HFFc6 (cell line): ENCODE measurements around the gene A4GALT. TPM values are rescaled to one million over a fixed set of nuclear protein-coding genes. Genes with fewer than 3 reads are reported as not detected.
A peak's percentile ranks its signal among the peaks of the same experiment; 100 is the strongest.

ENCODE experiments used
- DNase-seq: peaks from one replicate; pipeline ENCODE4 v3.0.0-alpha.2; 2018
- H3K27ac Mint-ChIP-seq: 2 replicates; pipeline ENCODE4 v1.8.0; 2020; ENCODE audit warnings: mild to moderate bottlenecking, mixed read lengths
- H3K27me3 Mint-ChIP-seq: 2 replicates; pipeline ENCODE4 v1.8.0; 2021; ENCODE audit warnings: mild to moderate bottlenecking, moderate library complexity, mixed read lengths; ENCODE audit not compliant: insufficient read depth
- H3K36me3 Mint-ChIP-seq: 2 replicates; pipeline ENCODE4 v1.8.0; 2021; ENCODE audit warnings: low read depth, mixed read lengths
- H3K4me1 Mint-ChIP-seq: 2 replicates; pipeline ENCODE4 v1.8.0; 2020; ENCODE audit warnings: low read depth, mixed read lengths
- H3K4me3 Mint-ChIP-seq: 2 replicates; pipeline ENCODE4 v1.8.0; 2020; ENCODE audit warnings: mild to moderate bottlenecking, moderate library complexity, mixed read lengths
- H3K9me3 Mint-ChIP-seq: 2 replicates; pipeline ENCODE4 v1.8.0; 2020; ENCODE audit warnings: mild to moderate bottlenecking, mixed read lengths
- CTCF ChIP-seq: fragments of 200-600 bp; sonication (generic); IDR thresholded peaks from 2 replicates; pipeline ENCODE4 v1.5.0; 2021; ENCODE audit warnings: antibody characterized with exemption, mild to moderate bottlenecking
- total RNA-seq, 6 experiments: library from RNA; stranded (reverse); fragmentation: NEBNext Ultra II Directional; extraction: Animal tissue kit (Norgen Biotek cat#: 25700); gene quantifications; 2 replicates in 1 of 6; 3 replicates in 5 of 6; pipeline ENCODE4 v1.2.3, GENCODE V29; 2021

Gene A4GALT
- total RNA-seq, 6 experiments from 2014 or later: 12.2 to 14.3 (median 13.1) TPM

GRCh38 chr22:42688241-42689211, 32.1 kb downstream of the A4GALT start:
- Mint-ChIP-seq H3K4me3 (peak overlapping the region; percentile 61), H3K27me3 (no peaks in the 10 kb centered on the region), H3K9me3 (no peaks in the 10 kb centered on the region), H3K4me1 (peaks cover 37% of the 10 kb centered on the region), H3K27ac (peak overlapping the region; percentile 78), H3K36me3 (no peaks in the 10 kb centered on the region)
- peak; percentile 86 for DNase-seq
- TF ChIP-seq CTCF: no peak

GRCh38 chr22:42686756-42687491, 33.7 kb downstream of the A4GALT start:
- H3K4me3 Mint-ChIP-seq: no peak overlapping the region
- no peak for TF ChIP-seq CTCF
- no peaks in the 10 kb centered on the region for H3K36me3 Mint-ChIP-seq
- peaks cover 50% of the 10 kb centered on the region for H3K4me1 Mint-ChIP-seq
- no peaks in the 10 kb centered on the region for H3K9me3 Mint-ChIP-seq
- no peaks in the 10 kb centered on the region for H3K27me3 Mint-ChIP-seq
- peak overlapping the region; percentile 48 for H3K27ac Mint-ChIP-seq
- no peak for DNase-seq

DNA sequence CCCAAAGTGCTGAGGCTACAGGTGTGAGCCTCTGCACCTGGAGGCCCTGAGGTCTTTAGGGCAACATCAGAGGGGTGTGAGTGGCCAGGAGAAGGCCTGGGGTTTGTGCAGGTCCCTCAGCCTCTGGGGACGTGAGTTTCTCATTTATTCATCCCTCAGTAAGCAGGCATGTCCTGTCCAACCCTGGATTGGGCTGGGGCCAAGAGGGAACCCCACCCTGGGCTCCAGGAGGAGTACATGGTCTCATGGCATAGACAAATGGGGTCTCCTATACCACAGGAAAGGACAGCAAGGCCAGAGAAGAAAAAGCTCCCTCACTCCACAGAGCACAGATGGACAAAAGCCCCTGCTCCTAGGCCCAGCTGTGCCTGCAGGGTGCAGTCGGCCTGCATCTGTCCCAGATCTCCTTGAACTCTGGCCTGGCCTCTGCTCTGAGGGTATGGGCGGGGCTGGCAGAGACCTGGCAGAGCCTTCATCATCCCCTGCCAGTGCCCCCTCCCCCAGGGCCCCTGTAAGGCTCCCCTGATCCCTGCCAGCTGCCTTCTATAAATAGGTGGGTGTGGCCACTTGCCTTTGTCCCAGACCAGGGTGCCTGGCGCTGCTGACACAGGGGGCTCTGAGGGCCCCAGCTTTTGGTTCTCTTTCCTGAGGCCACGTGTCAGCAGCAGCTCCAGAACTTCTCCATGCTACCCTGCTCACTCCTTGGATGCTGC, 34.6 kb downstream of the A4GALT start:
- TF ChIP-seq CTCF: no peak
- peaks cover 54% of the 10 kb centered on the region for H3K4me1 Mint-ChIP-seq
- no peaks in the 10 kb centered on the region for H3K9me3 Mint-ChIP-seq
- no peak overlapping the region for H3K4me3 Mint-ChIP-seq
- no peaks in the 10 kb centered on the region for H3K36me3 Mint-ChIP-seq
- peak overlapping the region; percentile 48; the same call in 1 of the 2 replicates for H3K27ac Mint-ChIP-seq
- no peaks in the 10 kb centered on the region for H3K27me3 Mint-ChIP-seq
- DNase-seq: no peak

DNA sequence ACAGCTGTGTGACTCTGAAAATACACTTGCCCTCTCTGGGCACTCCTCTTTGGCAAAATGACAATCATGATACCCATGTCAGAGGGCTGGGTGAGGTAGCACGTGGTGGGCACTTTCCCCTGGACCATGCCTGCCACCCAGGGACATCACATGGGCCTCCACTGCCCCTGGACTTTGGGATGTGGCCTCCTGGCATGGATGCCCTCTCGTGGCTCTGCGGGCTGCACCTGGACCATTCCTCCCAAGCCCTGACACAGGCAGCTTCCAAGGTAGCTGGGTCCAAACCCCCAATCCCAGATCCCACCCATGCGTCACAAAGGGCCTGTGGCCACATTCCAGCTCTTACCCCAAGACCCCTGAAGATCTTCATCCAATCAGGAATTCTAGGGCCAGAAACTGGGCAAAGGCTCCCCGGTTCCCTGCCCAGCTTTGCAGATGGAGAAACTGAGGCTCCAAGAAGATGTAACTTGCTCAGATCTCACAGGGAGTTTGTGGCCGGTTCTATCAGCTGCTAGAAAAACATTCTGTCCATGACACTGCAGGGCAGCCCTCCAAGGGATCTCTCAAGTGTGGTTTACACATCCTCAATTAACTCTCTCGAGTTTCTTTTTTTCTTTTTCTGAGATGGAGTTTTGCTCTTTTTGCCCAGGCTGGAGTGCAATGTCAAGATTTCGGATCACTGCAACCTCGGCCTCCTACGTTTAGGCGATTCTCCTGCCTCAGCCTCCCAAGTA, 36.0 kb downstream of the A4GALT start:
- peaks cover 67% of the 10 kb centered on the region for H3K4me1 Mint-ChIP-seq
- no peak for TF ChIP-seq CTCF
- H3K9me3 Mint-ChIP-seq: no peaks in the 10 kb centered on the region; the same call in 1 of the 2 replicates
- no peak overlapping the region for H3K4me3 Mint-ChIP-seq
- no peaks in the 10 kb centered on the region for H3K27me3 Mint-ChIP-seq
- H3K36me3 Mint-ChIP-seq: 0 out of 2 replicates have a peak, but pooled peaks cover under 1% of the 10 kb centered on the region
- no peak for DNase-seq
- no peak overlapping the region for H3K27ac Mint-ChIP-seq
